Activated CD4-positive, alpha-beta memory T cell treated with anti-CD3 and anti-CD28 coated beads for 36 hours (primary cell): ENCODE results near the gene NNMT. TPM values are rescaled to one million over a fixed set of nuclear protein-coding genes. Genes with fewer than 3 reads are reported as not detected.

ENCODE experiments used
- CTCF ChIA-PET: fragments of 350-600 bp; sonication (Branson Sonifier 250); formaldehyde crosslinking; loops from one replicate; lab custom pipeline; 2021; ENCODE audit warnings: antibody characterized with exemption, inconsistent platforms; lab: Charles Lee
- POLR2A ChIA-PET: fragments of 350-600 bp; sonication (Branson Sonifier 250); formaldehyde crosslinking; loops from one replicate; lab custom pipeline; 2021; ENCODE audit warnings: antibody characterized with exemption; lab: Charles Lee
- DNase-seq: peaks from one replicate; pipeline ENCODE4 v3.0.0-alpha.2; 2020
- H3K27ac Mint-ChIP-seq: one replicate; pipeline ENCODE4 v1.8.0; 2021; ENCODE audit warnings: mixed read lengths
- H3K27me3 Mint-ChIP-seq: one replicate; pipeline ENCODE4 v1.8.0; 2021; ENCODE audit warnings: mixed read lengths
- H3K36me3 Mint-ChIP-seq: one replicate; pipeline ENCODE4 v1.8.0; 2021; ENCODE audit warnings: mixed read lengths
- H3K4me1 Mint-ChIP-seq: one replicate; pipeline ENCODE4 v1.8.0; 2021; ENCODE audit warnings: low read depth, mixed read lengths
- H3K4me3 Mint-ChIP-seq: one replicate; pipeline ENCODE4 v1.8.0; 2021; ENCODE audit warnings: mild to moderate bottlenecking, mixed read lengths
- H3K9me3 Mint-ChIP-seq: one replicate; pipeline ENCODE4 v1.8.0; 2021; ENCODE audit warnings: mixed read lengths
- intact Hi-C: fragments of 100-400 bp; cut with micrococcal nuclease; formaldehyde crosslinking; loops from one replicate; pipeline ENCODE4 v1.15.1; 2023
- total RNA-seq, 2 experiments: library from RNA; stranded (reverse); gene quantifications; one replicate each; pipeline ENCODE4 v1.2.3, GENCODE V29; 2021

NNMT gene
- total RNA-seq, 2 experiments from 2014 or later: not detected

DNA sequence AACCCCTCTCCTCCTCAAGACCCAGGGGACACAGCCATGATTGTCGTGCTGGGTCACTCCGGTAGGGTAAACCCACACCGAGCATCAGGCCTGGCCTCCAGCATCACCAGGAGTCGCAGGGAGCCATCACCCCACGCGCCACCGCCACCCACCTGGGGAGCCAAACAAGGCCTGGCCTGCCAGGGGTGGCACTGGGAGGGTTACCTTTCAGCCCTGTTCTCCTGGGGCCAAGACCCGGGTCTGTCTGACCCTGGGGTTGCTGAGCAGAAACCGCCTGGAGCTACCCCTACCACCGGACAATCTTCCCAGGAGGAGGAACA, 39.3 kb upstream of the NNMT start:
- Mint-ChIP-seq H3K36me3 (no peaks in the 10 kb centered on the region), H3K9me3 (no peaks in the 10 kb centered on the region), H3K27ac (no peak overlapping the region), H3K4me1 (no peaks in the 10 kb centered on the region), H3K27me3 (no peaks in the 10 kb centered on the region), H3K4me3 (no peak overlapping the region)
- POLR2A ChIA-PET: no interaction called here
- DNase-seq: no peak
- CTCF ChIA-PET: interaction anchor here (0.6 to 9.6 kb wide), 3 partner anchors 198 to 264 kb away, joined by 4 to 228 read pairs (median 95); no protein-coding TSS in a partner anchor
- intact Hi-C loops: no loop called here

DNA sequence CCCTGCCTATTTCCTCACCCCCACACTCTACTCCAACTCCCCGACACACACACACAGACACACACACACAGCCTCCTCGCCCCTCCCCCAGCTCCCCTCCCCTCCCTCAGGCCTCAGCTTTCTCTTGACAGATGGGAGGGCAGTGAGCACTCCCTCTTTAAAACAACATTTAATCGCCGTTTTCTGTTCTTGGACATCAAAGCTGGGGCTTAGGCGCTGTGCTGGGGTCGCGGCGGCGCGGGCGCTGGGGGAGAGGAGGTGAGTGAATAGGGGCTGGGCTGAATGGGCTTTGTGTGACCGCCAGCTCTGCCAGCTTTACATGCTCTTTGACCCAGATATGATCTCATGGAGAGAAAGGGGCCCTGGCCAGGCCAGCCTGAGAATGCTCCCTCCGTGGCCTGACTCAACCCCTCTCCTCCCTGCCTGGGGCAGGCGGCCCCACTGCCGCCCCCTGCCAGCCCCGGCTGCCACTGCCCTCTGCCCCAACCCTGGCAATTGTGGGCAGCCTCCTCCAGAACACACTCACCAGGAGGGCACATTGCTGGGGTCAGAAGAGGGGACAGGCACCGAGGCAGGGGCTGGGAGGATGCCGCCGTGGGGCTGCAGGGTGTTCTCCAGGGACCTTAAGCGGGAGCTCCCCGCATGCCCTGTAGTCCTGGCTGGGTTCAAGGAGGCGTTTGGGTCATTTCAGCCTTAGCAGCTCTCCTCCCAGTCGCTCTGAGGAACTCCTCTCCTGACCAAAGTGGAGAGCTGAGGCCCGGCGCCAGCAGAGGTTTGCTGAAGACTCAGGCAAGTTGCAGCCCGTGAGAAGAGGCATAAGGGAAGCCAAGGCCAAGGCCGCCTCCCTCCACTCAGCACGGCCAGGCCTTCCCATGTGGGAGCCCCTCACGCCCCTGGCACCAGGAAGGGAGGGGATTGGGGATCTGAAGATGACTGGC, 38.3 kb upstream of the NNMT start:
- Mint-ChIP-seq H3K27ac (no peak overlapping the region), H3K27me3 (no peaks in the 10 kb centered on the region), H3K36me3 (no peaks in the 10 kb centered on the region), H3K4me3 (no peak overlapping the region), H3K4me1 (no peaks in the 10 kb centered on the region), H3K9me3 (no peaks in the 10 kb centered on the region)
- POLR2A ChIA-PET: interaction anchor here (0.6 kb wide), 1 partner anchor 1319 kb away, joined by 4 read pairs; no protein-coding TSS in a partner anchor
- DNase-seq: no peak
- intact Hi-C loops: no loop called here
- CTCF ChIA-PET: interaction anchor here (0.6 to 9.6 kb wide), 5 partner anchors 10 to 362 kb away, joined by 4 to 228 read pairs (median 95); no protein-coding TSS in a partner anchor

DNA sequence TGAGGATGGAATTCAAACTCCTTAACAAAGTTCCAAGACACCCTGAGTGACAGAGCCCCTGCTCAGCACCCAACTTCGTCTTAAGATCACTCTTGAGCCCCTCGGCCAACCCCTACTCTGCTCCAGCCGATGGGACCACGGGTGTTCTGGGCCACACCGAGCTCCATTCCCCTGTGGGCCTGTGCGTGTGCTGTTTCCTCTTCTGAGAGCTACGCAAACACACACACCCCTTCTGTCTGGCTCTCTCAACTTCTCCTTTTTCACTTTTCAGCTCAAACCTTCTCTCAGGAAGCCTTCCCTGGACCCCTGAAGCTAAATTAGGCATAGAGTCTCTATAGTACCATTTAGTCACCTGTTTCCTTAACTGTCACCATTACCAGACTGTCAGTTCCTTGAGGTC, 37.5 kb upstream of the NNMT start:
- no peaks in the 10 kb centered on the region for H3K27me3 Mint-ChIP-seq
- H3K27ac Mint-ChIP-seq: no peak overlapping the region
- intact Hi-C loops: no loop called here
- no peaks in the 10 kb centered on the region for H3K4me1 Mint-ChIP-seq
- H3K4me3 Mint-ChIP-seq: no peak overlapping the region
- ChIA-PET CTCF (interaction anchor here (0.8 to 9.6 kb wide), 5 partner anchors 11 to 362 kb away, joined by 3 to 228 read pairs (median 95); no protein-coding TSS in a partner anchor), POLR2A (interaction anchor here (0.6 kb wide), 1 partner anchor 1318 kb away, joined by 4 read pairs; no protein-coding TSS in a partner anchor)
- H3K36me3 Mint-ChIP-seq: no peaks in the 10 kb centered on the region
- no peak for DNase-seq
- H3K9me3 Mint-ChIP-seq: no peaks in the 10 kb centered on the region

DNA sequence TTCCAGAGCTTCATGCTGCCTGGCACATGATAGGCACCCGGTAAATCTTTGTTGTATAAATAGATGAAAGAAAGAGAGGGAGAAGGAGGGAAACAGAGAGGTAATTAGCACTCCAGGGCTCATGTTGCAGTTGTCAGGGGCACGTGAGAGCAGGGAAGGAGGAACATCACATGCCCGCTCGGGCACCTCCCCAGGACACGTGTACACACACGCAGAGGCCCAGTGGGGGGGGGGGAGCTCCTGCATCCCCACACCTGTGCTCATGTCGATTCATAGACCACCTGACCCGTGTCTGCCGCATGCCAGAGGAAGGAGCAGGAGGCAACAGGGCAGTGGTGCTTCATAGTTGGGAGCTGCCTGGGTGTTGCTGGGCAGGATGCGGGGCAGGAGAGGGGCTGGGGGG, 37.1 kb upstream of the NNMT start:
- H3K27me3 Mint-ChIP-seq: no peaks in the 10 kb centered on the region
- H3K4me3 Mint-ChIP-seq: no peak overlapping the region
- CTCF ChIA-PET: interaction anchor here (0.8 to 9.6 kb wide), 7 partner anchors 220 to 363 kb away, joined by 3 to 228 read pairs (median 34); no protein-coding TSS in a partner anchor
- no peaks in the 10 kb centered on the region for H3K36me3 Mint-ChIP-seq
- POLR2A ChIA-PET: no interaction called here
- intact Hi-C loops: no loop called here
- no peaks in the 10 kb centered on the region for H3K9me3 Mint-ChIP-seq
- H3K27ac Mint-ChIP-seq: no peak overlapping the region
- DNase-seq: no peak
- H3K4me1 Mint-ChIP-seq: no peaks in the 10 kb centered on the region

DNA sequence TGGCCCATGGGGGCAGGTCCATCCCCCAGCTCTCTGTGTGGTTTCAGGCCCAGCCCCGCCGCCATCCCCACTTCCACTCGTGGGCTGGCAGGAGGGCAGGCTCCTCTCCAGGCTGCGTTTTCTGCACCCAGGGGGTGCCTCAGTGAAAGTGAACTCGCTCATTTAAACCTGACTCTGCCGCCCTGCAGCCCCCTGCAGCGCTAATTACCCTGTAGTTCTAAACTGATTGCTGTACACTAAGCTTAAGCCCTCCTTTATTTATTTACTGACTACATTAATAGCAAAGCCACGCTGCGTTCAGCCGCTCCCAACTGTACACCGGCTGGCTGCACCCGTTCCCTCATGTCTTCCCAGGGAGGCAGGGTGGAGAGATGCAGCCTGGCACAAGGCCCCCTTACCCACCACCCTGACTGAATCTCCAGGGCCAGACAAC, 36.6 kb upstream of the NNMT start:
- no peak for DNase-seq
- ChIA-PET CTCF (interaction anchor here (0.8 to 9.6 kb wide), 13 partner anchors 9 to 455 kb away, joined by 3 to 228 read pairs (median 19); partner anchors contain the start of gene ZBTB16), POLR2A (no interaction called here)
- Mint-ChIP-seq H3K36me3 (no peaks in the 10 kb centered on the region), H3K4me1 (no peaks in the 10 kb centered on the region), H3K9me3 (no peaks in the 10 kb centered on the region), H3K27me3 (no peaks in the 10 kb centered on the region), H3K27ac (no peak overlapping the region), H3K4me3 (no peak overlapping the region)
- intact Hi-C loops: no loop called here

DNA sequence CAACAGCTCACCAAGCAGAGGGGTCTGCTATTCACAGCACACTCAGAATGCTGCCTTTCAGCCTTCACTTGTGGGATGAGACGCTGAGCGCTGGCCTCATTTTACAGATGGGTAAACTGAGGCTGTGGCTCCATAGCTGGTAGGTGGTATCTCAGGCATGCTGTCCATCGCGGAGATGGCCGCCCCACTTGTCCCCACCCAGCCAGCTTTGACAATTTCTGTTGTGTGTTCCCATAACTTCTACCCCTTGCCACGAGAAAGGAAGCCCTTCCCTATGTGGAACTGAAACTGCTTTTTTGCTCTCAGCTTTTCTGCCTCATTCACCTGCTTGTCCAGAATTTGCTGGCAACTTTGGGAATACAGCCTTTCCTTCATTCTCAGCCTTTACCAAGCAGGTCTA, 36.1 kb upstream of the NNMT start:
- ChIA-PET POLR2A (interaction anchor here (1.6 kb wide), 1 partner anchor 364 kb away, joined by 4 read pairs; no protein-coding TSS in a partner anchor), CTCF (interaction anchor here (0.7 to 9.6 kb wide), 31 partner anchors 9 to 455 kb away, joined by 3 to 228 read pairs (median 8); partner anchors contain the start of gene ZBTB16)

DNA sequence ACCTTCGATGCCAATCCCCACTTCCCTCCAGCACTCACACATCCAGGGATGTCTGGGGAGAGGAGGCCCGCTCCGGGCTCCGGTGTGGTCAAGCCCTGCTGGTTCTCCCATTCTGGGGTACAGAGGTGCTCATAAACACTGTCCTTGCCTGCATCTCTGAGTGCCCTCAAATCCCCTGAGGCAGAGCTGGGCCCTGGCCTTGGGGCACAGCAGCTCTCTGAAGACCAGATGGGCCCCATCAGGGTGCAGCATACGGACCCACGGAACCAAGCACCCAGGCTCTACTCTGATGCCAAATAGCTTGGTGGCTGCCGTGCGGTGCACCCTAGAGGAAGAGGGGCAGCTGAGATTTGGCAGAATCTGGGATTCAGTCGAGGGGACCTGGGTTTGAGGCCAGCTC, 35.7 kb upstream of the NNMT start:
- intact Hi-C loops: loop anchor here (5.0 kb wide), 1 partner anchor 203 kb away; the partner anchor contains the start of gene ZBTB16
- POLR2A ChIA-PET: interaction anchor here (1.6 kb wide), 1 partner anchor 365 kb away, joined by 4 read pairs; no protein-coding TSS in a partner anchor
- CTCF ChIA-PET: interaction anchor here (0.6 to 9.6 kb wide), 40 partner anchors 9 to 456 kb away, joined by 3 to 228 read pairs (median 7); partner anchors contain the start of gene ZBTB16
- no peaks in the 10 kb centered on the region for H3K9me3 Mint-ChIP-seq
- no peak for DNase-seq
- H3K4me1 Mint-ChIP-seq: no peaks in the 10 kb centered on the region
- H3K27ac Mint-ChIP-seq: no peak overlapping the region
- H3K36me3 Mint-ChIP-seq: no peaks in the 10 kb centered on the region
- no peaks in the 10 kb centered on the region for H3K27me3 Mint-ChIP-seq
- no peak overlapping the region for H3K4me3 Mint-ChIP-seq

More for the DNA sequence above, 36.1 kb upstream of the NNMT start:
- intact Hi-C loops: loop anchor here (5.0 kb wide), 1 partner anchor 203 kb away; the partner anchor contains the start of gene ZBTB16
- no peaks in the 10 kb centered on the region for H3K4me1 Mint-ChIP-seq
- H3K27me3 Mint-ChIP-seq: no peaks in the 10 kb centered on the region
- DNase-seq: no peak
- no peak overlapping the region for H3K4me3 Mint-ChIP-seq
- H3K27ac Mint-ChIP-seq: no peak overlapping the region
- no peaks in the 10 kb centered on the region for H3K36me3 Mint-ChIP-seq
- H3K9me3 Mint-ChIP-seq: no peaks in the 10 kb centered on the region

DNA sequence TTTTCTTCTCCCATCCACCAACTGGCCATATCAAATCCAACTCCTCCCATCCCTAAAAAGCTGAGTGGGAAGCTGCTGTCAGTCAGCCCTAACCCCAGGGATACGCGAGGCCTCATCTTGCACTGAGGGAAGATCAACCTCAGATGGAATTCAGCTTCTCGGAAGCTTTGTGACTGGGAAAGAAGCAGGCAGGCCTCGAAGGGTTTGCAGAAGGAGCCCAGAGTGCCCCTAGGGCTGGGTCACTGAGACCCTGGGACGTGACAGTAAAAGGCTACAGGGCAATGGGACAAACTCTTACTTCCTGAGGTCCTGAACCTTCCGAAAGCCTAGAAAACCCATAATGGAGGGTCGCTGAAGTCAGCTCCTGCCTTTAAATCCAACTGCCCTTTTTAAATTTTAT, 34.4 kb upstream of the NNMT start:
- CTCF ChIA-PET: interaction anchor here (0.6 to 9.6 kb wide), 40 partner anchors 11 to 372 kb away, joined by 3 to 228 read pairs (median 6); partner anchors contain the start of gene ZBTB16
- Mint-ChIP-seq H3K27ac (no peak overlapping the region), H3K9me3 (no peaks in the 10 kb centered on the region), H3K27me3 (no peaks in the 10 kb centered on the region), H3K4me1 (no peaks in the 10 kb centered on the region), H3K36me3 (no peaks in the 10 kb centered on the region), H3K4me3 (no peak overlapping the region)
- DNase-seq: no peak
- POLR2A ChIA-PET: no interaction called here
- intact Hi-C loops: loop anchor here (1.0 to 5.0 kb wide), 4 partner anchors 204 to 365 kb away; partner anchors contain the start of gene ZBTB16

DNA sequence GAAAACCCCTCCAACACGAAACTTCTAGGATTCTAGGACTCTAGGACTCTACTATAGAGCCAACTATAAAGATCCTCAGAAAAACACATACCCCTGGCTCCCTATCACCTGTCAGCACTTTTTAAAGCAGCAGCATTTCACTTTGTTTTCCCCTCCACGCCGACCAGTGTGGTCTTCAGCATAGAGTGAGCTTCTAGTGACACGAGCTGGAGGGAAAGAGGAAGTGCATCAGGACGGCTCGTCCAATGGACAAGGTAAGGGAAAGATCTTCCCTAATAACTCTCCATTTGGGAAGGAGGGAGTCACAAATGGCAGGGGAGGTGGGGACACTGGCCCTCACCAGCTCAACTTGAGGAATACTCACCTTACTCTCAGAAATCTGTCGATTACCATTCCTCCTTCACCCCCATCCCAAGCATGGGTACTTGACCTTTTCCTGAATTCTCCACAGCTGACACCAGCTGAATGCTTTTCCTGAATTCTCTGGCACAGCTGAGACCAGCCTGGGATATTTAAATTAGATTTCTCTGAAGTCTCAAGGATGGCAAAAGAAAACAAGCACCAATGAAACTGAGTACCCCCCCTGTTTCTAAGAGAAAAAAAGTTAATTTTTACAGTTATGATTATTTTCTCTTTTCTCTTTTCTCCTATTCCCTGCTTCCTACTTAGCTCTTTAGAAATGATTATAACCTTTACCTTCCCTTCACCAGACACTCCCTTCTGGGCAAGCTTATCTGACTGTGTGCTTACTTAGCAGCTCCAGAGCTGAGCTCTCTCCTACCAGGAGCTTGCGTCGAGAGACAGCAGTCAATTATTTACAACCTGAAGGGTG, 33.3 kb upstream of the NNMT start:
- no peak overlapping the region for H3K4me3 Mint-ChIP-seq
- no peaks in the 10 kb centered on the region for H3K36me3 Mint-ChIP-seq
- H3K4me1 Mint-ChIP-seq: no peaks in the 10 kb centered on the region
- no peak overlapping the region for H3K27ac Mint-ChIP-seq
- H3K9me3 Mint-ChIP-seq: no peaks in the 10 kb centered on the region
- peak; percentile 20 for DNase-seq
- ChIA-PET CTCF (interaction anchor here (0.8 to 9.6 kb wide), 16 partner anchors 10 to 373 kb away, joined by 4 to 228 read pairs (median 18); partner anchors contain the start of gene ZBTB16), POLR2A (no interaction called here)
- H3K27me3 Mint-ChIP-seq: no peaks in the 10 kb centered on the region
- intact Hi-C loops: loop anchor here (5.0 kb wide), 1 partner anchor 206 kb away; the partner anchor contains the start of gene ZBTB16

DNA sequence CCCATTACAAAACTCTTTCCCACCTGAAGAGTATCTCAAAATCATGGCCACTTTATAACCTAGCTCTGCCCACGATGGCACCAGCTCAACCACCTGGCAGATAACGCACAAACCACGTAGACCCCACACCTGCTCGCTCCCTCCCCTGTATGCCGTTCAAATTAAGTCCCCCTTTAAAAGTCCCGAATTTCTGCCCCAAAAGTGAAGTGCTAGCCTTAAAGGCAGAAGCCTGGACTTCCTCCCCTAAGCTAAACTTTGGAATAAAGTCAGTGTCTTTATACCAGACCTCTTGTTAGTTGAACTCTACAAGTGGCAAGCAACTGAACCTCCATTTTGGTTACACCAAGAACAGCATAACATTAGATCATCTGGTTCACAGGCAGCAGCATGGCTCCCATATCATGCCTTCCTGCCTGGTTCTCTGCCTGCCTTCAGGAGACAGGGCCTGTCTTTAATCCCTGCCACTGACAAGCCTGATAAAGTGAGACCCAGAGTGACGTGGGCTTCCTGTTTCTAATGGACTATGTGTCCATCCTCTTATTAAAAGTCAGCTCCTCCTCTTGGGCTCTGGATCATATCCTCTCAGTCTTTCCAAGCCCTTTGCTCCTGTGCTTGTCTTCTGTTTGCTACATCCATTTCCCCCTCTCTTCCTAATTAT, 32.6 kb upstream of the NNMT start:
- POLR2A ChIA-PET: no interaction called here
- Mint-ChIP-seq H3K27ac (no peak overlapping the region), H3K4me1 (no peaks in the 10 kb centered on the region), H3K27me3 (no peaks in the 10 kb centered on the region), H3K36me3 (no peaks in the 10 kb centered on the region), H3K4me3 (no peak overlapping the region), H3K9me3 (no peaks in the 10 kb centered on the region)
- DNase-seq: no peak
- intact Hi-C loops: loop anchor here (5.0 kb wide), 1 partner anchor 206 kb away; the partner anchor contains the start of gene ZBTB16
- CTCF ChIA-PET: interaction anchor here (0.8 to 9.6 kb wide), 8 partner anchors 9 to 367 kb away, joined by 4 to 228 read pairs (median 50); no protein-coding TSS in a partner anchor
